AG04450 (cell line): Measurements from ENCODE around the gene BMS1. TPM values are rescaled to one million over a fixed set of nuclear protein-coding genes. Genes with fewer than 3 reads are reported as not detected.
"Not testable (repeated sequence)": the region's sequence is repeated elsewhere in the genome, so short reads cannot be mapped to it uniquely, and the experiment has no call there.

ENCODE experiments used
- CTCF ChIA-PET: fragments of 300-600, 350-600 bp; formaldehyde crosslinking; extraction: SDS; loops from one replicate; lab custom pipeline; 2022; ENCODE audit warnings: antibody characterized with exemption, inconsistent platforms; lab: Charles Lee
- POLR2A ChIA-PET: fragments of 350-600 bp; formaldehyde crosslinking; extraction: SDS; loops from one replicate; lab custom pipeline; 2021; ENCODE audit warnings: antibody characterized with exemption, inconsistent platforms; lab: Yijun Ruan, JAX
- DNase-seq: peaks from one replicate; pipeline ENCODE4 v3.0.0-alpha.2; 2011; ENCODE audit warnings: low read depth, low spot score
- H3K27ac ChIP-seq: one replicate; pipeline ENCODE4 v1.5.1; 2012; ENCODE audit warnings: low read depth, low read length, control low read depth
- H3K27me3 ChIP-seq: one replicate; pipeline ENCODE4 v1.6.0; 2012; ENCODE audit warnings: low read length; ENCODE audit not compliant: control insufficient read depth, insufficient read depth
- H3K4me3 ChIP-seq: 2 replicates; pipeline ENCODE4 v1.5.1; 2011; ENCODE audit warnings: mild to moderate bottlenecking, low read depth, low read length, control low read depth
- H3K9me3 ChIP-seq: 2 replicates; pipeline ENCODE4 v1.5.1; 2012; ENCODE audit warnings: low read length; ENCODE audit not compliant: control insufficient read depth, insufficient read depth
- polyA plus RNA-seq: library from polyadenylated mRNA; depleted of rRNA; stranded (reverse); fragments of >200 nt; gene quantifications from 2 replicates; pipeline ENCODE4 v1.2.3, GENCODE V29; 2011
- TF ChIP-seq, protein P1 (sequence below): IDR thresholded peaks from 2 replicates; pipeline ENCODE4 v1.5.1; 2011; ENCODE audit warnings: low read depth, low read length, control low read depth, inconsistent platforms

BMS1 gene
- polyA plus RNA-seq, 1 experiment = 7.4 TPM

DNA sequence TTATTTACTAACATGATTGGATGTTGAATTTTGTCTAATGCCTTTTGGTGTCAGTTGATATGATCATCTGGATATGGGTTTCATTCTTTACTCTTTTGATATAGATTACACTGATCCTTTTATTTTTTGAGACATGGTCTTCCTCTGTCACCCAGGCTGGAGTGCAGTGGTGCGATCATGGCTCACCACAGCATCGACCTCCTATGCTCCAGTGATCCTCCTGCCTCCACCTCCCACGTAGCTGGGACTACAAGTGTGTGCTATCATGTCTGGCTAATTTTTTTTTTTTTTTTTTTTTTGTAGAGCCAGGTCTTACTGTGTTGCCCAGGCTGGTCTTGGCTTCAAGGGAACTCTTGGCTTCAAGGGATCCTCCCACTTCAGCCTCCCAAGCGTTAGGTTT is 27.1 kb downstream of the BMS1 start:
- ChIA-PET POLR2A (no interaction called here), CTCF (no interaction called here)
- Histone ChIP-seq H3K27ac (no peak overlapping the region), H3K27me3 (no peaks in the 10 kb centered on the region), H3K4me3 (no peak overlapping the region), H3K9me3 (no peaks in the 10 kb centered on the region)
- DNase-seq = no peak
- TF ChIP-seq, protein P1, sequence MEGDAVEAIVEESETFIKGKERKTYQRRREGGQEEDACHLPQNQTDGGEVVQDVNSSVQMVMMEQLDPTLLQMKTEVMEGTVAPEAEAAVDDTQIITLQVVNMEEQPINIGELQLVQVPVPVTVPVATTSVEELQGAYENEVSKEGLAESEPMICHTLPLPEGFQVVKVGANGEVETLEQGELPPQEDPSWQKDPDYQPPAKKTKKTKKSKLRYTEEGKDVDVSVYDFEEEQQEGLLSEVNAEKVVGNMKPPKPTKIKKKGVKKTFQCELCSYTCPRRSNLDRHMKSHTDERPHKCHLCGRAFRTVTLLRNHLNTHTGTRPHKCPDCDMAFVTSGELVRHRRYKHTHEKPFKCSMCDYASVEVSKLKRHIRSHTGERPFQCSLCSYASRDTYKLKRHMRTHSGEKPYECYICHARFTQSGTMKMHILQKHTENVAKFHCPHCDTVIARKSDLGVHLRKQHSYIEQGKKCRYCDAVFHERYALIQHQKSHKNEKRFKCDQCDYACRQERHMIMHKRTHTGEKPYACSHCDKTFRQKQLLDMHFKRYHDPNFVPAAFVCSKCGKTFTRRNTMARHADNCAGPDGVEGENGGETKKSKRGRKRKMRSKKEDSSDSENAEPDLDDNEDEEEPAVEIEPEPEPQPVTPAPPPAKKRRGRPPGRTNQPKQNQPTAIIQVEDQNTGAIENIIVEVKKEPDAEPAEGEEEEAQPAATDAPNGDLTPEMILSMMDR = no peak

DNA sequence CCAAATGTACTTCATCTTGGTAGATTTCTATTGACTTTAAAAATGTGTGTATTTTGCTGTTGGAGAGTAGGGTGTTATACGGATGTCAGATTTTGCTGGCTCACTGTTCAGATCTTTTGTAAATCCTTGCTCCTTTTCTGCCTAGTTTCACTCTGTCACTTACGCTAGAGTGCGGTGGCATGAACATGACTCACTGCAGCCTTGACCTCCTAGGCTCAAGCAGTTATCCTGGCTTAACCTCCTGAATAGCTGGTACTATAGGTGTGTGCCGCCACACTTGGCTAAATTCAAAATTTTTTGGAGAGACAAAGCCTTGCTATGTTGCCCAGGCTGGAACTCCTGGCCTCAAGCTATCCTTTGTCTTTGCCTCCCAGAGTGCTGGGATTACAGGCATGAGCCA is 29.4 kb downstream of the BMS1 start:
- TF ChIP-seq, protein P1 = no peak
- Histone ChIP-seq H3K27me3 (no peaks in the 10 kb centered on the region), H3K9me3 (no peaks in the 10 kb centered on the region), H3K27ac (no peak overlapping the region), H3K4me3 (no peak overlapping the region)
- ChIA-PET POLR2A (no interaction called here), CTCF (no interaction called here)
- no peak for DNase-seq

DNA sequence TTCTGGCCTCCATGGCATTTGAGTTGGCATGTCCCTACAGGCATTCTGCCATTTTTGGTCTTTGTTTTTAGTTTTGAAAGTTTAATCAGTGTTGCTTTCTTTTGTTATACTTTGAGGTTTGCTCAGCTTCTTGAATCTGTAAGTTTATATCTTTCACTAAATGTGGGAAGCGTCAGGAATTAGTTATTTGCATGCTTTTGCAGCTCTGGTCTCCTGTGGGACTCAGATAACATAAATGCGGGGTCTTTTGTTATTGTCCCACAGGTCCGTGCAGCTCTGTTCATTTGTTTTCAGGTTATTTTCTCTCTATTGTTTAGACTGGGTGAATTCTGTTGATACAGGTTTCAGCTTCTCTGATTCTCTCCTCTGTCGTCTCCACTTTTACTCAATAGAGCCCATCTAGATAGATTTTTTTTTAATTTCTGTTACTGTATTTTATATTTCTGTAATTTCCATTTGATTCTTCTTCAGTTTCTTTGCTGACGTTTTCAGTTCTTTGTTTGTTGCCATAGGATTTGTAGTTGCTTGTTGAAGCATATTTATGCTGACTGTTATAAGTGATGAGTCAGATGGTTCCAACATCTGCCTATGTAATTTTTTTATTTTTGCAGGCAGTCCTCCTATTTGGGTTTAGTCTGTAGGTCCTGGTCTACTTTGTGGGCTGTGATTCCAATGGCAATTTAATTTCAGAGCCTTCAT is 31.5 kb downstream of the BMS1 start:
- POLR2A ChIA-PET, DNase-seq, H3K4me3 ChIP-seq, H3K27ac ChIP-seq, H3K9me3 ChIP-seq, CTCF ChIA-PET, H3K27me3 ChIP-seq: not testable (repeated sequence)

DNA sequence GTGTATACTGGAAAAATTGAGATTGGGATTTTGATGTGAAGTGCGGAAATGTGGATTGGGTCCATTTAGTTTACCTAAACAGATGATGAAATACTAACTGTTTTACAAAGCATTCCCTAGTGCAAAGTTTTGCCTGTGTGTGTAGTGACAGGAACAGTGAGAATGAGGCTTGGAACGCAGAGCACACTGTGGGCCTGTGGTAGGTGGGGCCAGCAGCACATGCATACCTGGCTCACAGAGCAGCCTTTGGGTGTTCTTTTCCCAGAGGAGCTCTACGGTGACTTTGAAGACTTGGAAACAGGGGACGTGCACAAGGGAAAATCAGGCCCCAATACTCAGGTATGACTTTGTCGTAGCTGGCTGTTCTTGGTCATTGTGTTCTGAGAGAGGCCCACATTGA is 33.7 kb downstream of the BMS1 start:
- H3K27ac ChIP-seq, H3K27me3 ChIP-seq, DNase-seq, CTCF ChIA-PET, H3K4me3 ChIP-seq, POLR2A ChIA-PET, H3K9me3 ChIP-seq: not testable (repeated sequence)

DNA sequence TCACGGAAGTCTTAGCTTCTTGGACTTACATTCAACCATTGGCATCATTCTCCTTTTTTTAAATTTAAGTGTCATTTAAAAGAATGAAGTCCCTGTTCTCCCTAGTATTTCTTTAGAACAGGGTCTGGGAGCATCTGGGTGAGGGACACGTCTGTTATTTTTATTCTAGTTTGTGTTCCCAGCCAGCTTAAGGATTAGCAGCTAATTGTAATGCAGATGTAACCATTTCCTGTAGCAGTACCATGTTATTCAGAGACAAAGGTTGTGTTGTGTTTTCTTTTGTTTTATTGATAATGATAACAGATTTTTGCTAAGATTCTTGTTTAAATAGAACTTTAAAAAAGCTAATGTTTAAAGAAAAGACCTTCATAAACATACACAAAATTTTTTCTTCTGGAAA is 34.3 kb downstream of the BMS1 start:
- TF ChIP-seq, protein P1 = no peak
- Histone ChIP-seq H3K27me3 (no peaks in the 10 kb centered on the region), H3K9me3 (no peaks in the 10 kb centered on the region), H3K27ac (no peak overlapping the region), H3K4me3 (no peak overlapping the region)
- POLR2A ChIA-PET = no interaction called here
- CTCF ChIA-PET = no interaction called here
- DNase-seq = no peak

DNA sequence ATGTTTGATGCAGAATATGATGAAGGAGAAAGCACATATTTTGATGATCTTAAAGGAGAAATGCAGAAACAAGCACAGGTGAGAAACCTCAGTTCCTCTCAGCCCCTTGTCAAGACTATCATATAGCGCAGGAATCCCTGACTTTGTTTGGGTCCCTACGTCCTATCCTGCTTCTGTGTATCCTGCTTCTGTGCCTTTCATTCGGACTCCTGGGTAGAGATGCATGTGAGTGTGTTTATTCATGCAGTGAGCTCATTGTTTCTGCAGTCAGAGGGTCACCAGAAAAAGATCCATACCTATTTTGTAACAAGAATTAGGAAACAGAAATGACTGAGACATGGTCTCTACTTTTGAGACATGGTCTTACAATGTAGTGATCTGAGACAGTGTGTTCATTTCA is 34.8 kb downstream of the BMS1 start:
- CTCF ChIA-PET, H3K4me3 ChIP-seq, H3K9me3 ChIP-seq, H3K27ac ChIP-seq, H3K27me3 ChIP-seq, POLR2A ChIA-PET, DNase-seq: not testable (repeated sequence)

DNA sequence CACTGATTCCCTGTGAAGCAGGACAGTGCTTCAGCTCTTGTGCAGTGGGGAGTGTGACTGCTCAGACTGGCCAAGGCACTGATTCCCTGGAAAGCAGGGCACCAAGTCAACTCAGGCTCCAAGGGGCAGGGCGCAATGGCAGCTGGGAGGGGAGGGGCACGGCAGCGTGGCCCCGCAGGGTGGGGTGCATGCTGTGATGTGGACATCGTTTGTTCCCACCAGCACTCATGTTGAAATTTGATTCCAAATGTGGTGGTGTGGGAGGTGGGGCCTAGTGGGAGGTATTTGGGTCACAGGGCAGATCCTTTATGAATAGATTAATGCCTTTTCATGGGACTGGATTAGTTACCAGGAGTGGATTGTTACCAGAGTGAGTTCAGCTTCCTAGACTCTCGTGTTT is 44.2 kb downstream of the BMS1 start:
- H3K4me3 ChIP-seq, H3K27ac ChIP-seq, H3K27me3 ChIP-seq, DNase-seq, CTCF ChIA-PET, H3K9me3 ChIP-seq, POLR2A ChIA-PET: not testable (repeated sequence)
